Thoracic aorta (tissue), 2 donors: ENCODE results near the gene RASSF6. TPM values are rescaled to one million over a fixed set of nuclear protein-coding genes. Genes with fewer than 3 reads are reported as not detected.
A peak's percentile ranks its signal among the peaks of the same experiment; 100 is the strongest.
"Not testable (repeated sequence)": the region's sequence is repeated elsewhere in the genome, so short reads cannot be mapped to it uniquely, and the experiment has no call there.

ENCODE experiments used
- ATAC-seq: fragments of 150-250 bp; one replicate; pipeline ENCODE4 v1.8.0; 2017; ENCODE audit warnings: low read depth; ENCODE audit not compliant: insufficient number of reproducible peaks, low FRiP score
- DNase-seq: peaks from one replicate; pipeline ENCODE4 v3.0.0-alpha.2; 2020; ENCODE audit warnings: low spot score
- H3K27ac ChIP-seq, 2 donors: fragments of 200-600 bp; sonication (generic); 1 replicate in 1 of 2; 2 replicates in 1 of 2; pipeline ENCODE4 v1.5.1; 2016; ENCODE audit warnings: mild to moderate bottlenecking in 2 of 2, moderate library complexity in 2 of 2
- H3K27me3 ChIP-seq: fragments of 200-600 bp; sonication (generic); replicated peaks from 2 replicates; pipeline ENCODE4 v1.6.0; 2016; ENCODE audit warnings: mild to moderate bottlenecking; ENCODE audit not compliant: insufficient read depth
- H3K36me3 ChIP-seq: fragments of 200-600 bp; sonication (generic); one replicate; pipeline ENCODE4 v1.5.1; 2016
- H3K4me1 ChIP-seq, 2 donors: fragments of 200-600 bp; sonication (generic); 1 replicate in 1 of 2; 2 replicates in 1 of 2; pipeline versions ENCODE4 v1.5.1 to v1.6.0; 2016; ENCODE audit warnings: low read depth in 2 of 2, mild to moderate bottlenecking in 1 of 2; ENCODE audit not compliant: control insufficient read depth in 1 of 2
- H3K4me3 ChIP-seq: fragments of 200-600 bp; sonication (generic); 2 replicates; pipeline ENCODE4 v1.5.1; 2016; ENCODE audit warnings: mild to moderate bottlenecking
- H3K9me3 ChIP-seq: fragments of 200-600 bp; sonication (generic); 2 replicates; pipeline ENCODE4 v1.5.1; 2016
- CTCF ChIP-seq: fragments of 200-600 bp; sonication (generic); IDR thresholded peaks from one replicate; pipeline ENCODE4 v1.5.1; 2019; ENCODE audit warnings: antibody characterized with exemption
- total RNA-seq, 2 donors: library from RNA; depleted of rRNA; stranded (reverse); fragments of >200 nt; gene quantifications; one replicate each; pipeline versions ENCODE4 v1.1.0 to v1.2.3, GENCODE V29; 2016

RASSF6 gene
- under 1 TPM in 1 of 2 donors, not detected in 1; 0.56 TPM for total RNA-seq

- Histone ChIP-seq H3K9me3 (no peaks in the 10 kb centered on the region), H3K27me3 (no peaks in the 10 kb centered on the region), H3K4me1 (no peaks in the 10 kb centered on the region), H3K4me3 (peak within 1 kb of the TSS; percentile 30), H3K36me3 (no peaks in the 10 kb centered on the region), H3K27ac (no peak within 1 kb of the TSS)
- no peak for TF ChIP-seq CTCF
- no peak for ATAC-seq
- no peak for DNase-seq
Measured at GRCh38 chr4:73620115-73620792, at the start of gene RASSF6. Gene RASSF6 (minus strand): TSS chr4:73620436. CDS start chr4:73611795, 8,641 bp downstream.

GRCh38 chr4:73669410-73670183 is 49.4 kb upstream of the RASSF6 start:
- Histone ChIP-seq H3K27me3 (no peaks in the 10 kb centered on the region), H3K27ac (peak overlapping the region in 1 of 2 donors; percentile 37), H3K4me1 (peaks cover 0 to 24% of the 10 kb centered on the region in 2 donors), H3K4me3 (peak overlapping the region; percentile 62), H3K9me3 (no peaks in the 10 kb centered on the region), H3K36me3 (no peaks in the 10 kb centered on the region)
- no peak for TF ChIP-seq CTCF
- DNase-seq (no peak), ATAC-seq (no peak)

- Histone ChIP-seq H3K36me3 (no peaks in the 10 kb centered on the region), H3K27me3 (no peaks in the 10 kb centered on the region), H3K27ac (peak overlapping the region; percentile 13 to 37), H3K4me3 (peak overlapping the region; percentile 62), H3K4me1 (peaks cover 0 to 24% of the 10 kb centered on the region in 2 donors), H3K9me3 (no peaks in the 10 kb centered on the region)
- DNase-seq (no peak), ATAC-seq (no peak)
- TF ChIP-seq CTCF = no peak
Measured at GRCh38 chr4:73668782-73669201, 48.6 kb upstream of the RASSF6 start.

GRCh38 chr4:73665924-73666323 is 45.7 kb upstream of the RASSF6 start:
- H3K4me3 ChIP-seq, H3K27me3 ChIP-seq, ATAC-seq, DNase-seq, H3K36me3 ChIP-seq, H3K27ac ChIP-seq, H3K9me3 ChIP-seq: not testable (repeated sequence)
- peaks cover 0 to 19% of the 10 kb centered on the region in 2 donors for H3K4me1 ChIP-seq

GRCh38 chr4:73664470-73664869 is 44.2 kb upstream of the RASSF6 start:
- ATAC-seq = no peak
- no peaks in the 10 kb centered on the region for H3K36me3 ChIP-seq
- H3K4me3 ChIP-seq = no peak overlapping the region
- H3K27me3 ChIP-seq = no peaks in the 10 kb centered on the region
- H3K9me3 ChIP-seq = no peaks in the 10 kb centered on the region
- H3K4me1 ChIP-seq = peaks cover 0 to 10% of the 10 kb centered on the region in 2 donors
- no peak for DNase-seq
- H3K27ac ChIP-seq = no peak overlapping the region
- TF ChIP-seq CTCF = no peak
